SH-SY5Y (cell line): Measurements from ENCODE around the gene MXRA7.

Source experiments
- GATA2 ChIP-seq: IDR thresholded peaks from 2 replicates; pipeline ENCODE4 v1.6.1; 2011; ENCODE audit warnings: mild to moderate bottlenecking, low read depth, low read length
- GATA3 ChIP-seq: IDR thresholded peaks from 2 replicates; pipeline ENCODE4 v1.6.1; 2011; ENCODE audit warnings: low read depth, mild to moderate bottlenecking, low read length, moderate library complexity

DNA sequence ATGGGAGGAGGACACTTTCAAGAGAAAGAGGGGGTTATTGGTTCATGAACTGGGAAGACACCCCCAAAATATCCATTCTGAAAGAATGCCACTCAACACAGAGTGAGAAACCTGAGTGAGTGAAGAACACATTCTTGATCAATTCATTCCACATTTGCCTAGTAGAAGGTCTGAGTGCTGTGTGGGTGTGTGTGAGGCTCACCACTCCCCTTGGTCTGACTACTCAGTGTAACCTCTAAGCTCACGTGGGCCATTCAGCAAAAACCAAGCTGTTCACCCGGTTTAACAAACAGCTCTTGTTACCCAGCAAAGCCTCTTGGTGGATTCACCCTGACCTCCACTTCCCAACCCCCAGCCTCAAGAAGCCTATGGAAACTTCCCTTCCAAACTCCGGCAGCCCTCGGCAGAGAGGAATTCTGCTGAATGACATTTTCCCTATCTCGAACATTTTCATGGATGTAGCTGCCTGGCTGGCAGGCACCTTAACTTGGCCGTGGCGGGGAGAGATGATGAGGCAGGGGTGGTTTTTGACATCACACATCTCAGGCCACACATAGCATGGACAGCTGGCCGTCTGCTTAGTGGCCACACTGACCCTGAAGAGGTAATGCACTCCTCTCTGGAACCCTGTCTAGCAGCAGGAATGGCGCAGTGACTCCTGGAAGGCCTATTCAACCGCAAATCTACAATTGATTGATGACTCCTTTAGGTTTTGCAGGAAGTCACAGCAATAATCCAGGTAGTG is 78.8 kb downstream of the MXRA7 start:
- TF ChIP-seq GATA2 (no peak), GATA3 (no peak)
